22Rv1 (cell line): ENCODE results near the gene SOX10.

ENCODE experiments used
- ZFX ChIP-seq: fragments of 450-650 bp; IDR thresholded peaks from 2 replicates; pipeline ENCODE4 v1.6.1; 2017; ENCODE audit warnings: antibody characterized with exemption, borderline replicate concordance
- TF ChIP-seq, protein P1 (sequence below): fragments of 450-650 bp; IDR thresholded peaks from 2 replicates; pipeline ENCODE4 v1.5.1; 2017; ENCODE audit warnings: mild to moderate bottlenecking

DNA sequence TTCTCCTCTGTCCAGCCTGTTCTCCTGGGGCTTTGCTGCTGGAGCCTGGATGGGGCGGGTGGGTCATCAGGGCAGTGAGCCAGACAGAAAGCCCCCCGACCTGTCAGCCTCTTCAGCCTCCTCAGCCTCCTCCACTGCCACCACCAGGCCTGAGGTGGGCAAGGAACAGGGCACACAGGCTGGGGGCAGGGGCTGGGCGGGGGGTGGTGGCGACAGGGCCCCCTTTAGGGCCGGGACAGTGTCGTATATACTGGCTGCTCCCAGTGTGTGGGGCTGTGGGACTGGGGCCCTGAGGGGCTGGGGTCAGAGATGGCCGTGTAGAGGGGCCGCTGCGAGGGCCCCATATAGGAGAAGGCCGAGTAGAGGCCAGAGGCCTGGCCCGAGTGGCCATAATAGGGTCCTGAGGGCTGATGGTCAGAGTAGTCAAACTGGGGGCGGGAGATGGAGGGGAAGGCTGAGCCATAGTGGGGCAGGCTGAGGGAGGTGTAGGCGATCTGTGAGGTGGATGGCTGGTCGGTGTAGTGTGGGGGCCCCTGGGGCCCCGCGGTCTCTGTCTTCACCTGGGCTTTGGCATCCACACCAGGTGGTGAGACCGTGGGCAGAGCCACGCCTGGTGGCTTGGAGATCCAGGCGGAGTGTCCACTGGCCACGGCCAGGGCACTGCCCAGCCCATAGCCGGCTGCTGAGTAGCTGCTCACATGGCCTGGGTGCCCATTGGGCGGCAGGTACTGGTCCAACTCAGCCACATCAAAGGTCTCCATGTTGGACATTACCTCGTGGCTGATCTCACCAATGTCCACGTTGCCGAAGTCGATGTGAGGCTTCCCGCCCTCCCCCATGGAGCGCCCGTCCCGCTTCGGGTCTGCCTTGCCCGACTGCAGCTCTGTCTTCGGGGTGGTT is 10.8 kb downstream of the SOX10 start:
- TF ChIP-seq, protein P1, sequence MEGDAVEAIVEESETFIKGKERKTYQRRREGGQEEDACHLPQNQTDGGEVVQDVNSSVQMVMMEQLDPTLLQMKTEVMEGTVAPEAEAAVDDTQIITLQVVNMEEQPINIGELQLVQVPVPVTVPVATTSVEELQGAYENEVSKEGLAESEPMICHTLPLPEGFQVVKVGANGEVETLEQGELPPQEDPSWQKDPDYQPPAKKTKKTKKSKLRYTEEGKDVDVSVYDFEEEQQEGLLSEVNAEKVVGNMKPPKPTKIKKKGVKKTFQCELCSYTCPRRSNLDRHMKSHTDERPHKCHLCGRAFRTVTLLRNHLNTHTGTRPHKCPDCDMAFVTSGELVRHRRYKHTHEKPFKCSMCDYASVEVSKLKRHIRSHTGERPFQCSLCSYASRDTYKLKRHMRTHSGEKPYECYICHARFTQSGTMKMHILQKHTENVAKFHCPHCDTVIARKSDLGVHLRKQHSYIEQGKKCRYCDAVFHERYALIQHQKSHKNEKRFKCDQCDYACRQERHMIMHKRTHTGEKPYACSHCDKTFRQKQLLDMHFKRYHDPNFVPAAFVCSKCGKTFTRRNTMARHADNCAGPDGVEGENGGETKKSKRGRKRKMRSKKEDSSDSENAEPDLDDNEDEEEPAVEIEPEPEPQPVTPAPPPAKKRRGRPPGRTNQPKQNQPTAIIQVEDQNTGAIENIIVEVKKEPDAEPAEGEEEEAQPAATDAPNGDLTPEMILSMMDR, result no peak
- TF ChIP-seq ZFX, result no peak
